GM21447 (cell line): ENCODE results near the gene FNDC11.
"Not testable (repeated sequence)": the region's sequence is repeated elsewhere in the genome, so short reads cannot be mapped to it uniquely, and the experiment has no call there.

ENCODE experiments used
- ATAC-seq: cut with Tn5 transposase; IDR thresholded peaks from one replicate; pipeline ENCODE4 v1.9.1; 2021; ENCODE audit not compliant: unreplicated experiment

Gene FNDC11

DNA sequence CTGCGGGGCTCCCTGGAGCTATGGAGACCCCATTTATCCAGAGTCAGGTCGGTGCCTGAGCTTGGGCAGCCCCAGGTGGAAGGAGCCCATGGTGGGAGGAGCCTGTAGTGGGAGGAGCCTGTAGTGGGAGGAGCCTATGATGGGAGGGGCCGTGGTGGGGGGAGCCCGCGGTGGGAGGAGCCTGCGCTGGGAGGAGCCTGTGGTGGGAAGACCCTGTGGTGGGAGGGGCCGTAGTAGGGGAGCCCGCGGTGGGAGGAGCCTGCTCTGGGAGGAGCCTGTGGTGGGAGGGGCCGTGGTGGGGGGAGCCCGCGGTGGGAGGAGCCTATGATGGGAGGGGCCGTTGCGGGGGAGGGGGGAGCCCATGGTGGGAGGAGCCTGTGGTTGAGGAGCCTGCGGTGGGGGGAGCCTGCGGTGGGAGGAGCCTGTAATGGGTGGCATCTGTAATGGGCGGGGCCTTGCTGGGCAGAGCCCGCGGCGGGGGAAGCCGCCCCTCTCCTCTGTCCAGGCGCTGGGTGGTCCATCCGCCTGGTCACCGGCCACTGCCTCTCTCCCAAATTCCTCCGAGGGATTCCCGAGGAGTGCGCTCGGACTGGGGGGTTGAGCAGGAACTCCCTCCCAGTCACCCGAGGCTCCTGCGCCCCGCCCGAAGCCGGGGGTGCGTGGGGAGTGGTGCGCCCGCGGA lies 567 bp upstream of the FNDC11 start:
- peak; percentile 46 for ATAC-seq

DNA sequence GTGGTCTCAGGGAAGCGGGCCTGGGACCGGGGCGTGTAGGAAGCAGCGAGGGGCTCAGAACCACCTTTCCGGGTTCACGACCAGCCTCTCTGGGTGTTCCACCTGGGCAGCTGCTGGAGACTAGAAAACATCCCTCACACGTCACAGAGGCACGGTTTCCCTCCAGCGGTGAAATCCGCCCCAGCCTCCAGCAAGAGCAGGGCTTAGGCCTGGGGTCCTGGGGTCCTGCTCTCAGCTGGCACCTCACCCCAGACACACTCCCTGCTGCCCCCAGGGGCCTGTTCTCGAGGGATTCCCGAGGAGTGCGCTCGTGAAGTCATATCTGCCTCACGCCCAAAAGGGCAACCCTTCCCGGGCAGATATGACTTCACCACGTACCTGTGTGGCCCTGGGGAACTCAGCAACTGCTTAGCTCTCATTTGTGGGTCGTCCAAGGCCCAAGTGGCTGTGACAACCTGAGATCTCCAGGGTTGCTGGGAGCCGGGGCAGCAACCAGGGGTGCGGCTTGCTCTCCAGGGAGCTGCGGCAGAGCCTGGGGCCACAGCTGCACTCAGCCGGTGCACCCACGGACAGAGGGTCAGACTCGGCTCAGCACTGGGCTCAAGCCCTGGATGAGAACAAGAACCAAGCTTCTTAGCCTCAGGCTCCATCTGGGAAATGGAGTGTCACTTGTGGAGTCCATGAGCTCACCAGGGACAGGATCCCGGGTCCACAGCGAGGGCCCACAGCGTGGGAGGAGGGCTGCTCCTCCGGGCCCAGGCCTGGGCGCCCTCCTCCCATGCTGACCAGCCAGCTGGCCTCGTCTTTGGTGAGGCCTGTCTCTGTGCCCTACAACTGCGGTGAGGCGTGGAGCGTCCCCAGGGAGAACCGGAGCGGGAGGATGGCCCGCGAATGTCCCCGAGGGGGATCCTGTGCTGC lies 661 bp downstream of the FNDC11 start:
- no peak for ATAC-seq

DNA sequence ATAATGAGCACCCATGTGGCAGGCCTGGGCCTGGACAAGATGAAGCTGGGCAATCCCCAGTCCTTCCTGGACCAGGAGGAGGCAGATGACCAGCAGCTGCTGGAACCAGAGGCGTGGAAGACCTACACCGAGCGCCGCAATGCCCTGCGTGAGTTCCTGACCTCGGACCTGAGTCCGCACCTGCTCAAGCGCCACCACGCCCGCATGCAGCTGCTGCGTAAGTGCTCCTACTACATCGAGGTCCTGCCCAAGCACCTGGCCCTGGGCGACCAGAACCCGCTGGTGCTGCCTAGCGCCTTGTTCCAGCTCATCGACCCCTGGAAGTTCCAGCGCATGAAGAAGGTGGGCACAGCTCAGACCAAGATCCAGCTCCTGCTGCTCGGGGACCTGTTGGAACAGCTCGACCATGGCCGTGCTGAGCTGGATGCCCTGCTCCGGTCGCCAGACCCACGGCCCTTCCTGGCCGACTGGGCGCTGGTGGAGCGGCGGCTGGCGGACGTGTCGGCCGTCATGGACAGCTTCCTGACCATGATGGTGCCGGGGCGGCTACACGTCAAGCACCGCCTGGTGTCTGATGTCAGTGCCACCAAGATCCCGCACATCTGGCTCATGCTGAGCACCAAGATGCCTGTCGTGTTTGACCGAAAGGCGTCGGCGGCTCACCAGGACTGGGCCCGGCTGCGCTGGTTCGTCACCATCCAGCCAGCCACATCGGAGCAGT lies 1.9 kb downstream of the FNDC11 start:
- ATAC-seq: no peak

DNA sequence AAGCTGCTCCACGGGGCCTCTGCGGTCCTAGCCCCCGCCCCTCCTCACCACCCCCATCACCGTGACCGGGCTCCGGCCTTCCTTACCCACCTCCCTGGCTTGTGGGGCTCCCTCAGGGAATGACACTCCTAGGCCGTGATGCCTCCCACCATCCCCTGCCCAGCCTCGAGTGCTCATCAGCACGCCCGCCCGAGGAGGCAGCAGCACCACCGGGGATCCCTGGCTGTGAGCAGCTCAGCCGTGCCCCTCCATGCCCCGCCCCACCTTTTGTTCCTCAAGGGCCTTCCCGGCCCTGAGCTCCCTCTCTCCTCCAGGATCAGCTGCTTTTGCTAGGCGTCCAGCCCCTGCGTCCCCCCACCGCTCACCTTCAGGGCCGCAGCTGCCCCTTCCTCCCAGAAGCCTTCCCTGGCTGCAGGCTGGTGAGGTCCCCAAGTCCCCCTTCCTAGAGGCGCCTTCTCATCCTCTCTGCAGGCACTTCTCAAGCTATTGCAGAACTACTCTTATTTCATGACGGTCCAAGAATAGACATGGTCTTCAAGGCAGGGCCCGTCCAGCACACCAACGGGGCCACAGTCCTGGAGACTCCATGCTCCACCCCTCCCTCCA lies 3.0 kb downstream of the FNDC11 start:
- no peak for ATAC-seq

DNA sequence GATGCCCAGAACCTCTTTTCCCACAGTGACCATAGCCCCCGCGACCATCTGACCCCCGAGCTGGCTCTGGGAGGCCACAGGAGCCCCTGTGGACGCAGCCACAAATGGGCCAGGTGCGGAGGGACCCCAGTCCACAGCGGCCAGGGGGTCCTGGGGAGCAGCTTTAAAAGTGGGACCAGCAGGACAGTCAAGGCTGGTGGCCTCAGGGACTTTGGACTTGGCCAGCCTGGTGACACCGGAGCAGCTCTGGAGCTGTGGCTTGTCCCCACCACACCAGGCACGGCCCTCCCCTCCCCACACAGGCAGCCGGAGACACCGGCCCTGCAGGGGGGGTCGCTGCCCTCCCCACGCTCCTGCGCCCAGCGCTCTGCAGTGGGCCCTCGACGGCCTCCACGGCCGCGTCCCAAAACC lies 3.5 kb downstream of the FNDC11 start:
- ATAC-seq: no peak

DNA sequence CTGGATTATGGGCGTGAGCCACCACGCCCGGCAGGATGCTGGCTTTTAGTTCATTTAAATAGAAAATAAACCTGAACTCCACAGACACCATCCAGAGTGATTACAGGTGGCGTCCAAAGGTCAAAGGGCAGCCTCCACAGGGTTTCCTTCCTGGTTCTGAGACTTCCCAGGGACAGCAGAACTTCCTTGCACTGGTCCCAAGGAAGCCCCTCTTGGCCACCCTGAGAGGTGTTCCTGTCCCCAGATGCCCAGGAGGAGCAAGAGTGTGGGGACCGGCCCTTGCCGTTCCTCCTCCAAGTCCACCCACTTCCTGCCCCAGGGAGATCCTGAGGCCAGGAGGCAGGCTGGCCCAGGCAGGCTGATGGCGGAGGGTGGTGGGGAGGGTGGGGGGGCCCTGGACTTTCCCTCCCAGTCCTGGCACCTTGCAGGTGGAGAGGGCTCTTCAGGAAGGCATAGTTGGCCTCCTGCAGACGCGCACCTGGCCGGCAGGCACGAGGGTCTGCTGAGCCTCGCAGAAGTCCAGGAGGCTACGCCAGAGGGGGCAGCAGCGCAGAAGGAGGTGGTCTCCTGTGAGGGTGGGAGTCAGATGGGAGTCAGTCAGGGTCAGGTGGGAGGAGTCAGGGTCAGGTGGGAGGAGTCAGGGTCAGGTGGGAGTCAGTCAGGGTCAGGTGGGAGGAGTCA lies 5.0 kb downstream of the FNDC11 start:
- no peak for ATAC-seq

DNA sequence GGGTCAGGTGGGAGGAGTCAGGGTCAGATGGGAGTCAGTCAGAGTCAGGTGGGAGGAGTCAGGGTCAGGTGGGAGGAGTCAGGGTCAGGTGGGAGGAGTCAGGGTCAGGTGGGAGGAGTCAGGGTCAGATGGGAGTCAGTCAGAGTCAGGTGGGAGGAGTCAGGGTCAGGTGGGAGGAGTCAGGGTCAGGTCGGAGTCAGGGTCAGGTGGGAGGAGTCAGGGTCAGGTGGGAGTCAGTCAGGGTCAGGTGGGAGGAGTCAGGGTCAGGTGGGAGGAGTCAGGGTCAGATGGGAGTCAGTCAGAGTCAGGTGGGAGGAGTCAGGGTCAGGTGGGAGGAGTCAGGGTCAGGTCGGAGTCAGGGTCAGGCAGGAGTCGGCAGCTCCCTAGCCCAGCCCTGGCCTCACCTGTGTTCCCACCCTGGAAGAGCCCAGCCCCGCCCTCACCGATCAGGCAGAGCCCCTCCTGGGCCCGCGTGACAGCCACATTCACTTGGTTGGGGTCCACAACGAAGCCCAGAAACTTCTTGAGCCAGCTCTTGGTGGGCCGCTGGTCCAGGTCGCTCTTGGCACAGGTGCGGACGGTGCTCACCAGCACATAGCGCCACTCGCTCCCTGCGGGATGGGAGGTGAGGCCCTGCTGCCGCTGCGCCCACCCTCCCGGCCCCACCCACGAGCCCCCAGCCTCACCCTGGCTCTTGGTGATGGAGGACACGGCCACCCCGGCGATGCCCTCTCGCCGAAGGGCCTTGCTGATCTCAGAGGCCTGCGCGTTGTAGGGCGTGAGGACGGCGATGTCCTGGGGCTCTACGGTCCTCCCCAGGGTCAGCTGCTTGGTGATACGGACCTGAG lies 5.8 kb downstream of the FNDC11 start:
- not testable (repeated sequence) for ATAC-seq

DNA sequence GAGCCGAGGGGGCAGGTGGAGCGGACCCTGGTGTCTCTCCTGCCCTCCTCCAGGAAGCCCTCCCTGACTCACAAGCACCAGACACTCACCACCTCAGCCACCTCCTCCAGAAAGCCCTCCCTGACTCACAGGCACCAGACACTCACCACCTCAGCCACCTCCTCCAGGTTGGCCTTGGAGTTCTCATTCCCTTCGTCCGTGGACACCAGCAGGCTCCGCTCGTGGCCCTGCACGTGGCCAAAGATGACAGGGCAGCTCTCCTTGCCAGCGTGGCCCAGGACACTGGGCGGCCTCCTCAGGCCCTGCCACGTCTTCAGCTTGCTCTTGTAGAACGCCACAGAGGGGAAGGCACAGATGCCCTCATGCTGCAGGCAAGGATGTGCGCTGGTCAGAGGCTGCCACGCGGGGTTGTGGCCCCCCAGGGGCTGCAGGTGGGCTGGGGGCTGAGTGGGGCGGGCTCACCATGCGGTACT lies 6.4 kb downstream of the FNDC11 start:
- no peak for ATAC-seq

DNA sequence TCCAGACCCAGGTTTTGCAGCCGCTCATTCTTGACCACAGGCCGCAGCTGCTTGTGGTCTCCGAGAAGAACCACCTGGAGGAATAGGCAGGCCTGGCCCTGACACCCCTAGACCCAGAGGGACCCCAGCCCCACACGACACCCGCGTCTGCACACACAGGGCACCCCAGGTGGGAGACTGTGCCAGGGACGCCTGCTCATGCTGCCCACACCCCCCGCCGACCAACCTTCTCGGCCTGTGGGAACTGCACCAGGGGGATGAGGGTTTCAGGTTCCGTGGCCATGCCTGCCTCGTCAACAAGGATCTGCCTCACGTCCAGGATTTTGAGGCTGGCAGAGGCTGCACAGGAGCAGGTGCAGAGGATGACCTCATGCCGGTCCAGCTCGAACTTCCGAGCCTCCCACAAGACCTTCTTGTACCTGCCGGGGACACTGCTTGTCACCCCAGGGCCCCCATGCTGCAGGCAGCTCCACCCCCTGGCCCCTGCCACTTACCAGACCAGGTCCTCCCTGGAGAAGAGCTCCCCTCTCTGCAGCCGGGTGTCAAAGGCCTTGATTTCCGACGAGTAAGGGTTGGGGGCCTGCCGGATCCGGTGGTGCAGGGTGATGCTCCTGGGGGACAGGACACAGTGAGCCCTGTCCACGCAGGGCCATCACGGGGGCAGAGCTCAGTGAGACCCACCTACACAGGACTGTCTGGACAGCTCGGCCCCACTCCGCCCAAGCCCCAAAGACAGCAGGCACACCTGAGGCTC lies 7.1 kb downstream of the FNDC11 start:
- no peak for ATAC-seq

DNA sequence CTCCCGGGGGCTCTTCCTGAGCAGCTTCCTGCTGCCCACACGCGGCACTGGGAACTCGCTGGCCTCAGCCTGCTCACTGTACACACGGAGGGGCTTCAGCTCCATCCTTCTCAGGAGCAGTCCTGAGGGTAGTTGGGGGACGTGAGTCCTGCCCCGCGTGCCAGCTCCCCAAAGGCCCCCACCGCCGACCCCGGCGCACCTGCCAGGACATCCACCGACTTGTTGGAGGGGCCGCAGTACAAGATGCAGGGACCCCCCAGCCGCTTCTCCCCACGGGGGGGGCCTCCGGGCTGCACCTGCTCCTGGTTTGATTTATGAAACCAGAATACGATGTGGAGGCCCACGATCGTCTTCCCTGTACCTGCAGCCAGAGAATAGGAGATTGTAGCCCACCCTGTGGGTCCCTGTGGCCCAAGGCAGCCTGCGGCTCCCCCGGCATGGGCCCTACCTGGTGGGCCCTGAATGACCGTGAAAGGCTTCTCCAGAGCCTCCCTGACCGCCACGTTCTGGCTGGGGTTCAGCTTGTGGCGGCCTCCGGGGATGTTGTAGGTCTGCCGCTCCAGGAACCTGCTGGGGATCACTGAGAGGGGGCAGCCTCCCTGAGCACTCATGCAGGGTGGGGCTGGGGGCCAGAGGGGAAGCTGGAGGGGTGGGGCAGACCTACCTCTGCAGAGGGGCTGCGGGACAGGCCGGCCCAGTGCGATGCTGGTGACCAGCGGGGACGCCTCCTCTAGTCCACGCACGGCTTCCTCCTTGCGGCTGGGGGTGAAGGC lies 7.9 kb downstream of the FNDC11 start:
- ATAC-seq: no peak

DNA sequence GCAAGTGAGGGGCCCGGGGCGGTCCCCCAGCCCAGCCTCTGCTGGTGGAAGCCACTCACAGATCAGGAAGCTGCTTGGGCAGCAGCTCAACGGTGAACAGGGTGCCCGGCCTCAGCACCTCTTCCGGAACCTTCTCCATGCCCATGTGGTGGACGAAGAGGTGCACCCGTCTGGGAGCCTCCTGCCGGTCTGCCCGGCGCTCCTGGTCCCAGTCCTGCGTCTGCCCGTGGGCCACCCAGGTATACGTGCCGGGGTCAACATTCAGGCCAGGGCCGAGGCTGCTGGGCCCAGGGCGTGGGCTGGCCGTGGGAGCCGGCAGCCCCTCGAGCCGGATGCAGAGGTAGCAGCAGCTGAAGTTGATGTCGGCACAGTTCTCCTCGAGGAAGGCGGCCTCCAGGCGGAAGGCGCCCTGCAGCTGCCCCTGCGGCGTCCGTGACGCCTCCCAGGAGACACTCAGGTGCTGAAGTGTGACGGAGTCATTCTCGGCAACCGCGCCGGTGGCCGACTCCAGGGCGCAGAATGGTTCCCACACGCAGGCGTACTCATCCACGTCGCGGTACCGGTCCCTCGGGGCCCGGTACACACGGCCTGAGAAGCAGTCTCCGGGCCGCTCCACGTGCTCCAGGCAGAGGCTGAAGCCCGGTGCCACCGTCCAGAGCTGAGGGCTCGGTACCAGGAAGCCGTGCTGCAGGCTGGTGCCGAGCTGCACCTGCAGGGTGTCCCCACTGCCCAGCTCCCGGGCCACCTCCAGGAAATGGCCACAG lies 8.7 kb downstream of the FNDC11 start:
- ATAC-seq: no peak

DNA sequence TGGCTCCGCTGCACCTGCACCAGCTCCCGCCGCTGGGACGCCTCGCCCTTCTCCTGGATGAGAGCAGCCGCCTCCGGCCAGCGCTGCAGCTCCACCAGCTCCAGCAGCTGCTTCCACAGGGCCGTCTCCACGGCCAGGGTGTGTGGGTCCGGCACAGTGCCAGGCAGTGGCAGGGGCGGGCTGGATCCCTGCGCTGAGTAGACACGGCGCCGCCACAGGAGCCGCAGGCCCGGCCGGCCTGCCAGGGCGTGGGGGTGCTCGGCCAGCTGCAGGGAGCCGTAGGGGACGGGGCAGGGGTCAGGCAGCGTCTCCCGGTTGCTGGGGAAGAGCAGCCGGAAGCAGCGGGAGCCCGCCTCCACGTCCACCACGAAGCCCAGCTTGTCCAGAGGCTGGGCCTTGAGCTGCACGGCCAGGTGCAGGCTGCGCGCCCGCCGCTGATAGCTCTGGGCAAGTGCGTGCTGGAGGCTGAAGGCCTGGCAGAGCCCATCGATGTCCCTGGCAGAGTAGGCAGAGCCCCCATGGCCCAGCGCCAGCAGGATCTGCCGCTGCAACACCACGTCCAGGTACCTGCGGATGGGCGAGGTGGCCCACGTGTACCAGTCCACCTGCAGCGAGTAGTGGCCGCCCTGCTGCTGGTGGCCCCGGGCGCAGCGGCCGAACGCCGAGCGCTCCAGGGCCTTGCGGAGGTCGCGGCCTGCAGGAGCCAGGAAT lies 9.4 kb downstream of the FNDC11 start:
- ATAC-seq: no peak

DNA sequence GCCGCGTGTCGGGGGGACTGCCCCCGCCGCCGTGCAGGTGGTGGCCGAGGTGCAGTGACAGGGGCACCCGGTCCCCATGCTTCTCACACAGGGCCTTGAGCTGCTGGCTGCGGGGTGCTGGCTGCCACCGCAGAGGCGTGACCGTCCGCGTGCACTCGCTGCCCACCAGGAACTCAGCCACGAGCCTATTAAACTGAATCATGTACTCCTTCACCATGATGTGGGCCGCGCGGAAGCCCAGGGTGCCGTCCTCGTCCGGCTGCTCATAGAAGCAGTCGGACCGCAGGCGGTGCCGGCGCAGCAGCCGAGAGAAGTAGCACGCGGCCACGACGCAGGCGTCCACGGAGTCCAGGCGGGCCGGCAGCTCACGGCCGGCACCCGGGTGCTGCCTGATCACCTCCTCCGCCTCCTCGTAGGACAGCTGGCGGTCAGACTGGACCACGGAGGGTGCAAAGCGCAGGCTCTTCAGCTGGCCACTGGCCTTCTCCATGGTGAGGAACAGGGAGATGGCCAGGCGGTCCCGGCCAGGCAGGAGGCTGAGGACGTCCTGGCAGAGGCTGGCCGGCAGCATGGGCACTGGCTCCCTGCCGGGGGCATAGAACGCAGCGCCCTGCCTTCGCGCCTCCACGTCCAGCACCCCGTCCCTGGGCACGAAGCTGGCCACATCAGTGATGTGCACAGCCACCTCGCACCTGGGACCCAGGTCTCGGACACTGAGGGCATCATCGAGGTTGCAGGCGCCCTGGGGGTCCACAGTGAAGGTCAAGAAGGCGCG lies 10.3 kb downstream of the FNDC11 start:
- ATAC-seq: no peak

DNA sequence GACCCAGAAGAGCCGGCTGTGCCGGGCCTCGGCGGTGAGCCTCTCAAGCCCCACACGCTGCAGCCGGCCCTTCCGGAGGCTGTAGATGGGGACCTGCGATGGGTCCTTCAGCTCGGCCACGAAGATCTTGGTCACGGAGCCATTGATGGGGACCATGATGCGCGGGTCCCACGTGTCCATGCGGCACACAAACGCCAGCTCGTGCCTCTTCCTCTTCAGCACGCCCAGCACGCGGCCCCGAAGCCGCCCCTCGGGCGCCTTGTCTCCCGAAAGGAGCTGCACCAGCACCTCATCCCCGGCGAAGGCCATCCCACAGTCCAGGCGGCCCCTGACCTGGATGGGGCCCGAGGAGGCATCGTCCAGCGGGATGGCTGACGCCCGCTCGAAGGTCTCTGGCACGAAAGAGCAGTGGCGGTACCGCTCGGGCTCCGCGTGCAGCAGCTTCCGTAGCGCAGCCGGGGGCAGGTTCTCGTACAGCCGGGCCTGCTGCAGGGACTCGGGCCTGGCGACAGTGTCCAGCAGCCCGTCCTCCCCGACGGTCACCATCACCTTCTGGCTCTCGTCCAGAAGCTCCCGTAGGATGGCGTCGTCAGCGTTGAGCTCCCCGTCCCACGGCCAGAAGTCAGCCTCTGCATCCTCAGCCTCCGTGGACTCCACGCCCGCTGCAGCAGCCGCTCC lies 11.2 kb downstream of the FNDC11 start:
- ATAC-seq: no peak

DNA sequence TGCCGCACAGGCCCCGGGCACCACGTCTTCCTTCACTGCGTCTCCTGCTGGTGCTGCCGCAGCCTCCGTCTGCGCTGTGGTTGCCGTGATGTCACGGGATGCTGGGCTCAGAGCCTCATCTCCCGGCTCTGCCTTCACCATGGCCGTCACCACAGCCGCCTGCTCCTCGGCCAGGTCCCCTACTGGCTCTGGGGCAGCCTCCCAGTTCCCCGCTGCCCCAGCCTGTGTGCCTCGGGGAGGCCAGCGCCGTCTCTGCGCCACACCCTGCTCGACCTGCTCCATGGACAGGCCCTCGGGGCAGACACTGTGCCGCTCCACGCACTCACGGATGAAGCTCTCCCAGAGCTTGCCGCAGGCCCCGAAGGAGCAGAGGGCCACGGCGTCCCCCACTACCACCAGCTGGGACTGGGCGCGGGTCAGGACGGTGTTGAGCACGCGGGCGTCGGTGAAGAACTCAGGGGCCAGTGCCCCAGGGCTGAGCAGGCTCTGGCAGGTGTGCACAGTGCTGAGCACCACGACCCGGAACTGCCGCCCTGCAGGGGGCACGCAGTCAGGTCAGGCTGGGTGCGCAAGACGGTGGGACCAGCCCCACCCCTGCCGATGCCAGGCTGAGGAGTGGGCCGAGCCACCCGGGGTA lies 11.9 kb downstream of the FNDC11 start:
- ATAC-seq: no peak
